ENCODE data around the gene NBAS. TPM values are rescaled to one million over a fixed set of nuclear protein-coding genes. Genes with fewer than 3 reads are reported as not detected.
A peak's percentile ranks its signal among the peaks of the same experiment; 100 is the strongest.

The NBAS gene
- total and polyA plus RNA-seq, 2 of the 13 experiments (the other 11 are each of a cell fraction or from before 2014, with no cell fraction given) = 33.6 to 58.7 TPM

GRCh38 chr2:15191789-15192188, 369.3 kb downstream of the NBAS start (continued):
- TF ChIP-seq BCLAF1 (IDR thresholded peaks at IDR 0.05) = no peak

GRCh38 chr2:15189216-15189615, 371.9 kb downstream of the NBAS start:
- ATAC-seq = peak; percentile 75
- no peak for FAIRE-seq
- no peak overlapping the region for H3K4me2 ChIP-seq (ENCODE audit: low read depth, low read length)
- H3K79me2 ChIP-seq (ENCODE audit: insufficient read depth, low read length) = no peaks in the 10 kb centered on the region
- no TSS peak for BruUV-seq (replicated peaks)
- no peak overlapping the region for H3K4me3 ChIP-seq (replicated peaks in 1 of 3; ENCODE audit: insufficient read depth in 1 of 3, low read depth in 2 of 3, low read length in 3 of 3)
- H2AFZ ChIP-seq (ENCODE audit: low read length) = no peak overlapping the region
- WGBS (ENCODE audit: low lambda C conversion rate) = 79% methylated on average over 2 of the region's 2 CpGs
- no peaks in the 10 kb centered on the region for H4K20me1 ChIP-seq (ENCODE audit: insufficient read depth, low read length)
- intact Hi-C loops (cut with micrococcal nuclease; ENCODE audit: unreplicated experiment) = no loop called here
- DNase-seq (ENCODE audit: low spot score) = no peak
- POLR2A ChIA-PET = no interaction called here
- TF ChIP-seq RBM22 (optimal IDR thresholded peaks at IDR 0.05; ENCODE audit: low read length) (peak; percentile 47), ZNF230 (CRISPR knock-in tag; IDR thresholded peaks at IDR 0.05) (no peak), FOXK1 (CRISPR knock-in tag; IDR thresholded peaks at IDR 0.05; ENCODE audit: borderline replicate concordance, low read depth) (no peak), STAG1 (CRISPR knock-in tag; IDR thresholded peaks at IDR 0.05) (peak; percentile 23; the same call in 1 of the 2 replicates)
- no peak overlapping the region for H3K27ac ChIP-seq (ENCODE audit: extremely low read length, insufficient read depth, low read length)
- in situ Hi-C loops (cut with HindIII; ENCODE audit: extremely low pct_ligation_motif_present, low pct_unique_long_range_greater_than_20kb) = no loop called here
- H3K9ac ChIP-seq (ENCODE audit: insufficient read depth, low read depth, low read length) = no peak overlapping the region
- H3K4me1 ChIP-seq (ENCODE audit: insufficient read depth, low read length) = no peaks in the 10 kb centered on the region
- H3K36me3 ChIP-seq (replicated peaks in 1 of 2; ENCODE audit: control insufficient read depth in 1 of 2, insufficient read depth in 2 of 2, low read length in 2 of 2) = peaks cover 2 to 22% of the 10 kb centered on the region in 2 experiments
- no peaks in the 10 kb centered on the region for H3K9me3 ChIP-seq (ENCODE audit: low read length)
- CTCF ChIA-PET (ENCODE audit: low intra/inter-chr PET ratio, low total read pairs) = no interaction called here
- H3K27me3 ChIP-seq (ENCODE audit: control insufficient read depth in 1 of 2, insufficient read depth in 2 of 2, low read length in 2 of 2) = no peaks in the 10 kb centered on the region

Data from HepG2 (cell line).